HG02981 (cell line): ENCODE results near the gene SLC25A21.
"Not testable (repeated sequence)": the region's sequence is repeated elsewhere in the genome, so short reads cannot be mapped to it uniquely, and the experiment has no call there.

Source experiments
- ATAC-seq: cut with Tn5 transposase; IDR thresholded peaks from one replicate; pipeline ENCODE4 v1.9.1; 2021; ENCODE audit warnings: mild to moderate bottlenecking, moderate library complexity; ENCODE audit not compliant: unreplicated experiment

The SLC25A21 gene

GRCh38 chr14:37187294-37187693 is 14.9 kb upstream of the SLC25A21 start:
- no peak for ATAC-seq

- ATAC-seq = no peak
These were observed 14.5 kb upstream of the SLC25A21 start for GRCh38 chr14:37186865-37187264.

- ATAC-seq = no peak
These were observed 13.3 kb upstream of the SLC25A21 start for GRCh38 chr14:37185670-37186069.

GRCh38 chr14:37184520-37184919 is 12.1 kb upstream of the SLC25A21 start:
- not testable (repeated sequence) for ATAC-seq

GRCh38 chr14:37181441-37181840 is 9.0 kb upstream of the SLC25A21 start:
- ATAC-seq = no peak

- ATAC-seq = not testable (repeated sequence)
These were observed 8.5 kb upstream of the SLC25A21 start for GRCh38 chr14:37180886-37181285.

- no peak for ATAC-seq
These were observed 7.6 kb upstream of the SLC25A21 start for GRCh38 chr14:37179896-37180502.

GRCh38 chr14:37172936-37173614 is 669 bp upstream of the SLC25A21 start:
- ATAC-seq = no peak

- ATAC-seq = no peak
These were observed 755 bp downstream of the SLC25A21 start for GRCh38 chr14:37171678-37172023.

GRCh38 chr14:37170993-37171392 is 1.4 kb downstream of the SLC25A21 start:
- ATAC-seq = no peak

GRCh38 chr14:37170237-37170636 is 2.2 kb downstream of the SLC25A21 start:
- no peak for ATAC-seq

GRCh38 chr14:37168721-37169120 is 3.7 kb downstream of the SLC25A21 start:
- ATAC-seq = no peak

- no peak for ATAC-seq
These were observed 5.0 kb downstream of the SLC25A21 start for GRCh38 chr14:37167151-37168047.

- no peak for ATAC-seq
These were observed 6.6 kb downstream of the SLC25A21 start for GRCh38 chr14:37165794-37166193.

- not testable (repeated sequence) for ATAC-seq
These were observed 10.1 kb downstream of the SLC25A21 start for GRCh38 chr14:37162307-37162706.

GRCh38 chr14:37157987-37158386 is 14.4 kb downstream of the SLC25A21 start:
- no peak for ATAC-seq

GRCh38 chr14:37153483-37153882 is 18.9 kb downstream of the SLC25A21 start:
- no peak for ATAC-seq

- ATAC-seq = no peak
These were observed 19.4 kb downstream of the SLC25A21 start for GRCh38 chr14:37153005-37153404.

- ATAC-seq = no peak
These were observed 22.0 kb downstream of the SLC25A21 start for GRCh38 chr14:37150414-37150813.

GRCh38 chr14:37147310-37147880 is 25.0 kb downstream of the SLC25A21 start:
- ATAC-seq = no peak

GRCh38 chr14:37146438-37146837 is 26.0 kb downstream of the SLC25A21 start:
- ATAC-seq = not testable (repeated sequence)
